K562 (cell line): ENCODE measurements around the gene RAB2B. TPM values are rescaled to one million over a fixed set of nuclear protein-coding genes. Genes with fewer than 3 reads are reported as not detected.
A peak's percentile ranks its signal among the peaks of the same experiment; 100 is the strongest.

Experiments used
- C11orf30 ChIP-seq: fragments of 450-650 bp; IDR thresholded peaks from 2 replicates; pipeline ENCODE4 v1.6.1; 2016; ENCODE audit warnings: low read depth, mild to moderate bottlenecking
- CREM ChIP-seq: IDR thresholded peaks from 2 replicates; pipeline ENCODE4 v1.6.1; 2014; ENCODE audit warnings: antibody characterized with exemption, low read depth
- ESRRA ChIP-seq: fragments of 450-650 bp; IDR thresholded peaks from 2 replicates; pipeline ENCODE4 v1.6.1; 2014; ENCODE audit warnings: low read depth, mild to moderate bottlenecking, moderate library complexity, borderline replicate concordance
- ILF3 ChIP-seq: fragments of 450-650 bp; IDR thresholded peaks from 2 replicates; pipeline ENCODE4 v1.6.1; 2018; ENCODE audit warnings: antibody characterized with exemption, mild to moderate bottlenecking, moderate library complexity, borderline replicate concordance
- MTA1 ChIP-seq: fragments of 450-650 bp; IDR thresholded peaks from 2 replicates; pipeline ENCODE4 v1.6.1; 2017; ENCODE audit warnings: borderline replicate concordance
- NFYB ChIP-seq: IDR thresholded peaks from 2 replicates; pipeline ENCODE4 v1.6.1; 2011; ENCODE audit warnings: mild to moderate bottlenecking, moderate library complexity; ENCODE audit not compliant: insufficient read length; ENCODE audit errors: extremely low read depth
- POLR2B ChIP-seq: fragments of 450-650 bp; IDR thresholded peaks from 2 replicates; pipeline ENCODE4 v1.6.1; 2018; ENCODE audit warnings: low read depth; ENCODE audit not compliant: partially characterized antibody
- RBFOX2 ChIP-seq: fragments of 200-400 bp; formaldehyde crosslinking; IDR thresholded peaks from 2 replicates; pipeline ENCODE4 v1.6.1; 2017; ENCODE audit warnings: low read depth, mild to moderate bottlenecking, low read length, moderate library complexity
- SIN3A ChIP-seq, 2 experiments: fragments of 150-350 bp in 1 of 2; IDR thresholded peaks; 2 replicates each; pipeline ENCODE4 v1.6.1; 2011 to 2016; ENCODE audit warnings: borderline replicate concordance in 2 of 2, low read depth in 2 of 2, low read length in 2 of 2, mild to moderate bottlenecking in 2 of 2, moderate library complexity in 2 of 2; ENCODE audit not compliant: control insufficient read depth in 1 of 2
- TAF1 ChIP-seq: IDR thresholded peaks from 2 replicates; pipeline ENCODE4 v1.6.1; 2011; ENCODE audit warnings: mild to moderate bottlenecking, low read length, moderate library complexity; ENCODE audit not compliant: insufficient read depth, control insufficient read depth, severe bottlenecking; ENCODE audit errors: extremely low read depth
- ZKSCAN1 ChIP-seq: fragments of 150-350 bp; IDR thresholded peaks from 2 replicates; pipeline ENCODE4 v1.6.1; 2016; ENCODE audit warnings: low read depth, low read length
- polyA plus RNA-seq, 8 experiments: library from polyadenylated mRNA; depleted of rRNA in 4 of 8; stranded (reverse) in 5 of 8; unstranded in 3 of 8; fragments of >200 nt; fragmentation: Nextera tagmentation in 2 of 8; fragmentation: Illumina TruSeq in 1 of 8; extraction: Ambion mirVana in 2 of 8; extraction: Trizol in 1 of 8; gene quantifications; 2 replicates each; pipeline versions ENCODE4 v1.2.1 to v1.2.3, GENCODE V29; 2011 to 2014; ENCODE audit warnings: inconsistent platforms in 1 of 8, missing spikeins in 1 of 8
- total RNA-seq, 7 experiments: library from RNA; depleted of rRNA in 6 of 7; stranded (reverse); fragments of >200 nt in 6 of 7; fragmentation: Illumina TruSeq in 2 of 7; extraction: Trizol in 2 of 7; gene quantifications; 2 replicates each; pipeline versions ENCODE4 v1.2.1 to v1.2.3, GENCODE V29; 2011 to 2021; ENCODE audit warnings: low replicate concordance in 1 of 7
- TF ChIP-seq, protein P1 (sequence below): fragments of 450-650 bp; IDR thresholded peaks from 2 replicates; pipeline ENCODE4 v1.6.1; 2016
- TF ChIP-seq, protein P2 (sequence below), 3 experiments: fragments of 200-800 bp in 1 of 3; fragments of 250-450 bp in 1 of 3; fragments of 450-650 bp in 1 of 3; sonication (Bioruptor Pico) in 1 of 3; sonication (Bioruptor generic) in 1 of 3; formaldehyde crosslinking in 1 of 3; IDR thresholded peaks; 2 replicates each; pipeline versions ENCODE4 v1.6.1 to v1.8.0; 2016 to 2022; ENCODE audit warnings: mild to moderate bottlenecking in 2 of 3, missing genetic modification characterization in 2 of 3, missing compliant biosample characterization in 1 of 3, moderate library complexity in 1 of 3
- TF ChIP-seq, protein P3 (sequence below): fragments of 450-650 bp; formaldehyde crosslinking; IDR thresholded peaks from 2 replicates; pipeline ENCODE4 v1.4.0; 2020; ENCODE audit warnings: mild to moderate bottlenecking, moderate library complexity
- TF ChIP-seq, protein P4 (sequence below): fragments of 450-650 bp; IDR thresholded peaks from 2 replicates; pipeline ENCODE4 v1.6.1; 2014; ENCODE audit warnings: low read depth, mild to moderate bottlenecking, moderate library complexity, borderline replicate concordance
- TF ChIP-seq, protein P5 (sequence below): sonication (generic); formaldehyde crosslinking; IDR thresholded peaks from 2 replicates; pipeline ENCODE4 v1.8.0; 2022; ENCODE audit warnings: missing genetic modification reagents, mild to moderate bottlenecking, moderate library complexity, borderline replicate concordance

RAB2B gene
- total and polyA plus RNA-seq, 9 of the 15 experiments (the other 6 are each of a cell fraction or from before 2014, with no cell fraction given): 4.6 to 19.8 (median 9.8) TPM

DNA sequence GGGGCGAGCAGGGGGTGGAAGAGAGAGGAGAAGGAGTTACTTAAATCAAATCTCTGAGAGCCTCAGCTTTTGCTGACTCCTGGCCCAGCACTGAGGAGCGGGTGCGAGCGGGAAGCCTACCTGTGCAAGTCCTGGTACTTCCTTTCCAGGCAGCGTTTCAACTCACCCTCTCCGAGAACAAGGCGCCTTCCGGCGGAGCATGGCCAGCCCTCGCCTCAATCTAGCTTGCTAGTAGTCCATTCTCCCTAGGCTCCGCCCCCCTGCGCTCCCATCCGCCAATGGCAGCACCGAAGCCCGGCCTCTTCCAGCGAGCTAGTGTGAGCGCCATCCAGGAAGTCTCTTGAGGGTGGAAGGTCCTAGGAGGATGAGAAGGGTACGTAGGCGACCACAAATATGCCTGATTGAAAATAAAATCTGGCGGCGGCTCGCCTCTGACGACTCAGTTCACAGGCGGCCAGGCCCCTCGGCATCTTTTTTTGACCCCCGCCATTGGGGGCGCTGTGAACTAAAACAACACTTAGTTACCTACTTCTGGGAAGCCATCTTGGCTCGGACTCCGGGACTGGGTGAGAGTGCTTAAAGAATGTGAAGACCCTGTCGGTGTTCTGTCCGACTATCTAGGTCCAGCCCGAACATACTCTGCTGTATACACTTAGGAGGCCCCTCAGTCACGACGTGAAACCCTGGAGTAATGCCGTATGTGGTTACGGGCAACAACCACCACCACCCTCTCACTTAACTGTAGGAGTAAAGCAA lies 20.7 kb downstream of the RAB2B start, which contains the start of gene CHD8 (continued):
- TF ChIP-seq NFYB: peak; percentile 41
- TF ChIP-seq C11orf30: peak; percentile 24; the same call in 1 of the 2 replicates
- TF ChIP-seq, protein P1, sequence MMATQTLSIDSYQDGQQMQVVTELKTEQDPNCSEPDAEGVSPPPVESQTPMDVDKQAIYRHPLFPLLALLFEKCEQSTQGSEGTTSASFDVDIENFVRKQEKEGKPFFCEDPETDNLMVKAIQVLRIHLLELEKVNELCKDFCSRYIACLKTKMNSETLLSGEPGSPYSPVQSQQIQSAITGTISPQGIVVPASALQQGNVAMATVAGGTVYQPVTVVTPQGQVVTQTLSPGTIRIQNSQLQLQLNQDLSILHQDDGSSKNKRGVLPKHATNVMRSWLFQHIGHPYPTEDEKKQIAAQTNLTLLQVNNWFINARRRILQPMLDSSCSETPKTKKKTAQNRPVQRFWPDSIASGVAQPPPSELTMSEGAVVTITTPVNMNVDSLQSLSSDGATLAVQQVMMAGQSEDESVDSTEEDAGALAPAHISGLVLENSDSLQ: peak; percentile 50; the same call in 1 of the 2 replicates
- TF ChIP-seq ESRRA: peak; percentile 41
- peak; percentile 41 to 63; a peak in 1 of 4 replicates for TF ChIP-seq SIN3A (IDR thresholded peaks at IDR 0.05; ENCODE audit: borderline replicate concordance in 2 of 2, control insufficient read depth in 1 of 2, low read depth in 2 of 2, low read length in 2 of 2)
- TF ChIP-seq, protein P2, sequence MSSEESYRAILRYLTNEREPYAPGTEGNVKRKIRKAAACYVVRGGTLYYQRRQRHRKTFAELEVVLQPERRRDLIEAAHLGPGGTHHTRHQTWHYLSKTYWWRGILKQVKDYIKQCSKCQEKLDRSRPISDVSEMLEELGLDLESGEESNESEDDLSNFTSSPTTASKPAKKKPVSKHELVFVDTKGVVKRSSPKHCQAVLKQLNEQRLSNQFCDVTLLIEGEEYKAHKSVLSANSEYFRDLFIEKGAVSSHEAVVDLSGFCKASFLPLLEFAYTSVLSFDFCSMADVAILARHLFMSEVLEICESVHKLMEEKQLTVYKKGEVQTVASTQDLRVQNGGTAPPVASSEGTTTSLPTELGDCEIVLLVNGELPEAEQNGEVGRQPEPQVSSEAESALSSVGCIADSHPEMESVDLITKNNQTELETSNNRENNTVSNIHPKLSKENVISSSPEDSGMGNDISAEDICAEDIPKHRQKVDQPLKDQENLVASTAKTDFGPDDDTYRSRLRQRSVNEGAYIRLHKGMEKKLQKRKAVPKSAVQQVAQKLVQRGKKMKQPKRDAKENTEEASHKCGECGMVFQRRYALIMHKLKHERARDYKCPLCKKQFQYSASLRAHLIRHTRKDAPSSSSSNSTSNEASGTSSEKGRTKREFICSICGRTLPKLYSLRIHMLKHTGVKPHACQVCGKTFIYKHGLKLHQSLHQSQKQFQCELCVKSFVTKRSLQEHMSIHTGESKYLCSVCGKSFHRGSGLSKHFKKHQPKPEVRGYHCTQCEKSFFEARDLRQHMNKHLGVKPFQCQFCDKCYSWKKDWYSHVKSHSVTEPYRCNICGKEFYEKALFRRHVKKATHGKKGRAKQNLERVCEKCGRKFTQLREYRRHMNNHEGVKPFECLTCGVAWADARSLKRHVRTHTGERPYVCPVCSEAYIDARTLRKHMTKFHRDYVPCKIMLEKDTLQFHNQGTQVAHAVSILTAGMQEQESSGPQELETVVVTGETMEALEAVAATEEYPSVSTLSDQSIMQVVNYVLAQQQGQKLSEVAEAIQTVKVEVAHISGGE (CRISPR knock-in tag; IDR thresholded peaks at IDR 0.05): peak in 1 of 3 experiments; percentile 44; a peak in 1 of 6 replicates
- TF ChIP-seq CREM: peak; percentile 35
- no peak for TF ChIP-seq MTA1
- TF ChIP-seq, protein P3, sequence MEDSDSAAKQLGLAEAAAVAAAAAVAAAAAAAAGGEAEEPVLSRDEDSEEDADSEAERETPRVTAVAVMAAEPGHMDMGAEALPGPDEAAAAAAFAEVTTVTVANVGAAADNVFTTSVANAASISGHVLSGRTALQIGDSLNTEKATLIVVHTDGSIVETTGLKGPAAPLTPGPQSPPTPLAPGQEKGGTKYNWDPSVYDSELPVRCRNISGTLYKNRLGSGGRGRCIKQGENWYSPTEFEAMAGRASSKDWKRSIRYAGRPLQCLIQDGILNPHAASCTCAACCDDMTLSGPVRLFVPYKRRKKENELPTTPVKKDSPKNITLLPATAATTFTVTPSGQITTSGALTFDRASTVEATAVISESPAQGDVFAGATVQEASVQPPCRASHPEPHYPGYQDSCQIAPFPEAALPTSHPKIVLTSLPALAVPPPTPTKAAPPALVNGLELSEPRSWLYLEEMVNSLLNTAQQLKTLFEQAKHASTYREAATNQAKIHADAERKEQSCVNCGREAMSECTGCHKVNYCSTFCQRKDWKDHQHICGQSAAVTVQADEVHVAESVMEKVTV: peak; percentile 9; the same call in 1 of the 2 replicates
- TF ChIP-seq, protein P4, sequence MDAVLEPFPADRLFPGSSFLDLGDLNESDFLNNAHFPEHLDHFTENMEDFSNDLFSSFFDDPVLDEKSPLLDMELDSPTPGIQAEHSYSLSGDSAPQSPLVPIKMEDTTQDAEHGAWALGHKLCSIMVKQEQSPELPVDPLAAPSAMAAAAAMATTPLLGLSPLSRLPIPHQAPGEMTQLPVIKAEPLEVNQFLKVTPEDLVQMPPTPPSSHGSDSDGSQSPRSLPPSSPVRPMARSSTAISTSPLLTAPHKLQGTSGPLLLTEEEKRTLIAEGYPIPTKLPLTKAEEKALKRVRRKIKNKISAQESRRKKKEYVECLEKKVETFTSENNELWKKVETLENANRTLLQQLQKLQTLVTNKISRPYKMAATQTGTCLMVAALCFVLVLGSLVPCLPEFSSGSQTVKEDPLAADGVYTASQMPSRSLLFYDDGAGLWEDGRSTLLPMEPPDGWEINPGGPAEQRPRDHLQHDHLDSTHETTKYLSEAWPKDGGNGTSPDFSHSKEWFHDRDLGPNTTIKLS: 0 out of 2 replicates have a peak, but pooled peaks have one; percentile 41
- peak; percentile 61 for TF ChIP-seq POLR2B
- peak; percentile 86 for TF ChIP-seq RBFOX2
- peak; percentile 88; the same call in 1 of the 2 replicates for TF ChIP-seq ILF3
- TF ChIP-seq TAF1: peak; percentile 70
- TF ChIP-seq, protein P5, sequence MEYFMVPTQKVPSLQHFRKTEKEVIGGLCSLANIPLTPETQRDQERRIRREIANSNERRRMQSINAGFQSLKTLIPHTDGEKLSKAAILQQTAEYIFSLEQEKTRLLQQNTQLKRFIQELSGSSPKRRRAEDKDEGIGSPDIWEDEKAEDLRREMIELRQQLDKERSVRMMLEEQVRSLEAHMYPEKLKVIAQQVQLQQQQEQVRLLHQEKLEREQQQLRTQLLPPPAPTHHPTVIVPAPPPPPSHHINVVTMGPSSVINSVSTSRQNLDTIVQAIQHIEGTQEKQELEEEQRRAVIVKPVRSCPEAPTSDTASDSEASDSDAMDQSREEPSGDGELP (CRISPR knock-in tag): peak; percentile 61; the same call in 1 of the 2 replicates
- 0 out of 2 replicates have a peak, but pooled peaks have one; percentile 6 for TF ChIP-seq ZKSCAN1
